ENCODE data around the gene TNFRSF21. TPM values are rescaled to one million over a fixed set of nuclear protein-coding genes. Genes with fewer than 3 reads are reported as not detected.

Gene TNFRSF21
- total RNA-seq, 2 donors from 2014 or later = 7.4 to 12.1 TPM

- Histone ChIP-seq H3K27ac (no peak overlapping the region), H3K27me3 (no peaks in the 10 kb centered on the region), H3K9me3 (no peaks in the 10 kb centered on the region), H3K4me1 (peaks cover 0 to 8% of the 10 kb centered on the region in 2 donors), H3K36me3 (no peaks in the 10 kb centered on the region), H3K4me3 (no peak overlapping the region)
- no peak for TF ChIP-seq CTCF (IDR thresholded peaks at IDR 0.05)
- DNase-seq (ENCODE audit: low spot score) = no peak
Measured at GRCh38 chr6:47267301-47267700, 42.4 kb downstream of the TNFRSF21 start.

GRCh38 chr6:47265971-47266370, 43.7 kb downstream of the TNFRSF21 start:
- Histone ChIP-seq H3K36me3 (no peaks in the 10 kb centered on the region), H3K27ac (no peak overlapping the region), H3K4me1 (peaks cover 0 to 8% of the 10 kb centered on the region in 2 donors), H3K9me3 (no peaks in the 10 kb centered on the region), H3K4me3 (no peak overlapping the region), H3K27me3 (no peaks in the 10 kb centered on the region)
- DNase-seq (ENCODE audit: low spot score) = no peak
- TF ChIP-seq CTCF (IDR thresholded peaks at IDR 0.05) = no peak

GRCh38 chr6:47264775-47265184, 44.9 kb downstream of the TNFRSF21 start:
- no peak for TF ChIP-seq CTCF (IDR thresholded peaks at IDR 0.05)

GRCh38 chr6:47263268-47263667, 46.4 kb downstream of the TNFRSF21 start:
- H3K36me3 ChIP-seq = no peaks in the 10 kb centered on the region
- no peaks in the 10 kb centered on the region for H3K27me3 ChIP-seq
- no peak for DNase-seq (ENCODE audit: low spot score)
- H3K27ac ChIP-seq = no peak overlapping the region
- H3K4me3 ChIP-seq = no peak overlapping the region
- H3K4me1 ChIP-seq = peaks cover 0 to 8% of the 10 kb centered on the region in 2 donors
- no peak for TF ChIP-seq CTCF (IDR thresholded peaks at IDR 0.05)
- no peaks in the 10 kb centered on the region for H3K9me3 ChIP-seq

More at GRCh38 chr6:47264775-47265184, 44.9 kb downstream of the TNFRSF21 start:
- no peaks in the 10 kb centered on the region for H3K27me3 ChIP-seq
- no peak overlapping the region for H3K27ac ChIP-seq
- no peaks in the 10 kb centered on the region for H3K9me3 ChIP-seq
- no peak overlapping the region for H3K4me3 ChIP-seq
- DNase-seq (ENCODE audit: low spot score) = no peak
- no peaks in the 10 kb centered on the region for H3K36me3 ChIP-seq
- peaks cover 0 to 8% of the 10 kb centered on the region in 2 donors for H3K4me1 ChIP-seq

- DNase-seq (ENCODE audit: low spot score) = no peak
- no peaks in the 10 kb centered on the region for H3K9me3 ChIP-seq
- H3K4me1 ChIP-seq = peaks cover 0 to 8% of the 10 kb centered on the region in 2 donors
- no peak for TF ChIP-seq CTCF (IDR thresholded peaks at IDR 0.05)
- H3K4me3 ChIP-seq = no peak overlapping the region
- no peak overlapping the region for H3K27ac ChIP-seq
- H3K27me3 ChIP-seq = no peaks in the 10 kb centered on the region
- H3K36me3 ChIP-seq = no peaks in the 10 kb centered on the region
Measured at GRCh38 chr6:47262231-47262630, 47.5 kb downstream of the TNFRSF21 start.

- Histone ChIP-seq H3K27ac (no peak overlapping the region), H3K4me3 (no peak overlapping the region), H3K4me1 (peaks cover 0 to 8% of the 10 kb centered on the region in 2 donors), H3K36me3 (no peaks in the 10 kb centered on the region), H3K27me3 (no peaks in the 10 kb centered on the region), H3K9me3 (no peaks in the 10 kb centered on the region)
- TF ChIP-seq CTCF (IDR thresholded peaks at IDR 0.05) = no peak
- DNase-seq (ENCODE audit: low spot score) = no peak
Measured at GRCh38 chr6:47261191-47261590, 48.5 kb downstream of the TNFRSF21 start.

Measured in right atrium auricular region (tissue), 2 donors.